ENCODE results near the gene CMC4.

Gene CMC4

DNA sequence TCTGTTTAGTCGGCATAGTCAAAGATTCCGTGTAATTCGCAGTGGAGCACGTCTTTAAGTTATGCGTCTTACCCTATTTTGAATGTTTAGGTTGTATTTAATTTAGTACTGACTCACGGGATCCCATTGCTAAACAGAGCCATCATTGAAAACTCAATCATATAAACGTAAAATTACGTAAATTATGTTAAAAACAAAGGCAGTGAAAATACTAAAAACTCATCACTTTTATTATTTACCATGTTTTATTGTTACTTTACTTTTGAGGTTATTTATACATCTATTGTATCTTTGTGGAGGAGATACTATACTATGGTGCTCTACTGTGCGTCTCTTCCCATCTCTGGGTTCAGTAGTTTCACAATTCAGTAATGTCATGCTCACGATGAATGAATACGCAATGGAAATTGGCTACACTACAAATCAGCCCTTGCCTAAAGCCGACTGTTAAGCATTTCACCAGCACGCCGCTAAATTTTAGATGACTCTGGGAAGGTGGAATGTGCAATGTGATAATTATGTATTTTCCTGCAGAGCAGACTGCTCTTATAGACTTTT, 43.3 kb downstream of the CMC4 start:
- 21 to 25% methylated on average over 8 to 11 of the region's 14 CpGs for WGBS, 2 experiments
- no peaks in the 10 kb centered on the region for H3K4me1 ChIP-seq (ENCODE audit: control insufficient read depth, insufficient read depth, low read length)
- H3K4me3 ChIP-seq (ENCODE audit: insufficient read depth, low read depth, low read length), result peak overlapping the region; percentile 66
- no peaks in the 10 kb centered on the region for H3K9me3 ChIP-seq (ENCODE audit: control insufficient read depth, low read length)
- no peaks in the 10 kb centered on the region for H3K27me3 ChIP-seq (ENCODE audit: control insufficient read depth, insufficient read depth, low read length, poor library complexity, severe bottlenecking)
- no peaks in the 10 kb centered on the region for H3K36me3 ChIP-seq (ENCODE audit: control insufficient read depth, insufficient read depth, low read length)
- H3K27ac ChIP-seq (ENCODE audit: insufficient read depth, low read depth, low read length, poor library complexity, severe bottlenecking), result peak overlapping the region; percentile 92

DNA sequence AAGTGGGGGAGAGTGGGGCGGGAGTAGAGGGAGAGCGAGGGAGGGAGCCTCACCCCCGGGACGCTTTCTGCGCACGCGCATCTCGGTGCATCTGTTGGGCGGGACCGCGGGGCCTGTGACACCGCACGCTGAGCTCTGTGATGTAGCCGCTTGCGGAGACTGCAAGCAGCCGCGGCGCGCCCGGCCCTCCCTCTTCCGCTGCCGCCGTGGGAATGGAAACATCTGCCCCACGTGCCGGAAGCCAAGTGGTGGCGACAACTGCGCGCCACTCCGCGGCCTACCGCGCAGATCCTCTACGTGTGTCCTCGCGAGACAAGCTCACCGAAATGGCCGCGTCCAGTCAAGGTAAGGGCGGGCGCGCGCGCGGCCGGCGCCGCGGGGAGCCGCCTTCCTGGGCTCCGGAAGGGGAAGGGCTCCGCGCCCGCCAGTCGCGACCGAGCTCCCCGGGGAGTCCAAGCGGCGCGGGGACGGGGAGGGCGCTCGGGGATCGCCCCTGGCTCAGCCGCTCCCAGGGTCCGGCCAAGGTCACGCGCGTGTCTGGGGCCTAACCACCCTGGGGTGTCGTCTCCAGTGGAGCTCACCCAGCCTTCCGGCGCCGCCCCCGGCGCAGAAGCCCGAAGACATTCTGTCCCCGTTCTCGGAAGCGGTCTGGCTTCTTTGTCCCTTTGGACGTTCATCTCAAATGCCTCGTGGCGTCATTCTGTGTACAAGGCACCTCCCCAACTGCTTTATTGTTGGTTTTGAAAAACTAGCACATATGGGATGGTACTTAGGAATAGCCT, 44.0 kb downstream of the CMC4 start, which contains the start of gene FUNDC2:
Gene FUNDC2 (plus strand): TSS at position 118 of the 782 bp plus-strand sequence. CDS start 95 bp downstream, at position 213.
- peak within 1 kb of the TSS; percentile 66 for H3K4me3 ChIP-seq (ENCODE audit: insufficient read depth, low read depth, low read length)
- 0% methylated on average over 81 to 82 of the region's 82 CpGs for WGBS, 2 experiments
- no peaks in the 10 kb centered on the region for H3K36me3 ChIP-seq (ENCODE audit: control insufficient read depth, insufficient read depth, low read length)
- H3K4me1 ChIP-seq (ENCODE audit: control insufficient read depth, insufficient read depth, low read length), result no peaks in the 10 kb centered on the region
- no peaks in the 10 kb centered on the region for H3K27me3 ChIP-seq (ENCODE audit: control insufficient read depth, insufficient read depth, low read length, poor library complexity, severe bottlenecking)
- H3K9me3 ChIP-seq (ENCODE audit: control insufficient read depth, low read length), result no peaks in the 10 kb centered on the region
- peak within 1 kb of the TSS; percentile 92 for H3K27ac ChIP-seq (ENCODE audit: insufficient read depth, low read depth, low read length, poor library complexity, severe bottlenecking)

DNA sequence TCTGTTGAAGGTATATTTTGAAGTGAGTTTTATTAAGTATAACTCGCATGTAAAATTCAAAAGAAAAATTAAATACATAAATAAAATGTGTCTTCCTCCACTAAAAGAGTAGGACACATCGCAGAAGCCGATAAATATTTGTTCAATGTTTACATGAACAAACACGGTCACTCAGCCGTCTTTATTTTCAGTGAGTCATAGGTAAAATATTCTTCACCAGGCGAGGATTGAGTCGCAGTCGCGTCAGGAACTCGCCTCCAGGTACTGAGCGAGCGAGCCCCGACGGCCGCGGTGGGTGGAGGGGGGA, 44.6 kb downstream of the CMC4 start:
- WGBS, 2 experiments, result 1% methylated on average over 15 of the region's 16 CpGs
- no peaks in the 10 kb centered on the region for H3K9me3 ChIP-seq (ENCODE audit: control insufficient read depth, low read length)
- H3K27ac ChIP-seq (ENCODE audit: insufficient read depth, low read depth, low read length, poor library complexity, severe bottlenecking), result peak overlapping the region; percentile 92
- H3K36me3 ChIP-seq (ENCODE audit: control insufficient read depth, insufficient read depth, low read length), result no peaks in the 10 kb centered on the region
- H3K4me1 ChIP-seq (ENCODE audit: control insufficient read depth, insufficient read depth, low read length), result no peaks in the 10 kb centered on the region
- no peaks in the 10 kb centered on the region for H3K27me3 ChIP-seq (ENCODE audit: control insufficient read depth, insufficient read depth, low read length, poor library complexity, severe bottlenecking)
- peak overlapping the region; percentile 66 for H3K4me3 ChIP-seq (ENCODE audit: insufficient read depth, low read depth, low read length)

DNA sequence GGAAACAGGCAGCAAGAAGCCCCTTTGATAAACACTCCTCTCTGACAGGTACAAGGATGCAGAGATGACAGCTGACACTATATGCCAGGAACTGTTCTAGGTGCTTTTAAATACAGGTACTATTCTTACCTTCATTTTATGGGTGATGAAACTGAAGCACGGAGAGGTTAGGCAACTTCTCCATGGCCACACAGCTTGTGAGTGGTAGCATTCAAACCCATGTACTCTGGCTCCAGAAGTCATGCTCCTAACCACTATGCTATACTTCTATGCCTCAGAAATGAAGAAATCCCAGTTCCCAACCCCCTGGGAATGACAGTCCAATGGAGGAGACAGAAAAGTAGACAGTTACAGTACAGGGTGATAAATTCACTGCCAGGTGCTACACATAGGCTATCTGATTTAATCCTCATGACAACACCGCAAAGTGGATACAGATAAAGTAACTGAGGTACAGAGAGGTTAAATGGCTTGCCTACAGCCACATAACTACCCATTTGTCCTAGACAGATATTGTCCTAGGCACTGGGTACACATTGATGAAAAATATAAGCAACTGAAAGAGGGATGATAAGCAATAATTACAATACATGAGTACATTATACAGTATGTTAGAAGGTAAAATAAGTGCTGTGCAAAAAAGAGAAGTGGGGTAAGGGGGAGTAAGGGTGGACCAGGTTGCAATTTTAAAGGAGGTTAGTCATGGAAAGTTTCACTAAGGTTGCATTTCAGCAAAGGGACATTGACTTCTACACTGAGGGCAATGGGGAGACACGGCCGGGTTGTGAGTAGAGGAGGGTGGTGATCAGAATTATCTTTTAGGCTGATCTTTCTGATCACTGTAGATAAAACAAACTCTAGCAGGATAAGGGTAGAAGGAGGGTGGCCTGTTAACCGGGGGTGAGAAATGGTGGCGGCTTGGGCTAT, 46.8 kb downstream of the CMC4 start:
- Histone ChIP-seq H3K4me1 (ENCODE audit: control insufficient read depth, insufficient read depth, low read length) (no peaks in the 10 kb centered on the region), H3K4me3 (ENCODE audit: insufficient read depth, low read depth, low read length) (no peak overlapping the region), H3K27me3 (ENCODE audit: control insufficient read depth, insufficient read depth, low read length, poor library complexity, severe bottlenecking) (no peaks in the 10 kb centered on the region), H3K9me3 (ENCODE audit: control insufficient read depth, low read length) (no peaks in the 10 kb centered on the region), H3K27ac (ENCODE audit: insufficient read depth, low read depth, low read length, poor library complexity, severe bottlenecking) (no peak overlapping the region), H3K36me3 (ENCODE audit: control insufficient read depth, insufficient read depth, low read length) (no peaks in the 10 kb centered on the region)
- WGBS, 2 experiments, result 89 to 91% methylated on average over 5 to 6 of the region's 6 CpGs

DNA sequence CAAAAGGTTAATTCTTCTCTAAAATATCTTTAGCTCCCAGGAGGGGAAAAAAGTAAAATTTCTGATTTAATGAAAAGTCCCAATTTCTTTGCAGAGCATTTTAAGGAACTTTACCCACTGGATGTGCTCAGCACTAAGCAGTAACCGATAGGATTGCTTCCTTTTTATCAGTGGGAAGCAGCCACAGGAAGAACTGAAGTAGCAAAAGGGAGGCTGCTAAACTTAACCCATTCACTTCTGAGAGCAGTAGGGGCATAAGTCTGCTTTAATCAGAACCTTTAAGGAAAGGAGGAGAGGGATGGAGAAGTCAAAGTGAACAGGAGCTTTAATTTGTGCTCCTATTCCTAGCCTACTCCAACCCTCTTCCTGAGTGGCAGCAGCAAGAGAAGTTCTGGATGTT, 48.4 kb downstream of the CMC4 start, which contains the start of gene F8:
Gene F8 (minus strand): TSS at position 139 of the 400 bp plus-strand sequence. CDS start 171 bp downstream, outside the sequence.
- Histone ChIP-seq H3K36me3 (ENCODE audit: control insufficient read depth, insufficient read depth, low read length) (no peaks in the 10 kb centered on the region), H3K4me3 (ENCODE audit: insufficient read depth, low read depth, low read length) (no peak within 1 kb of the TSS), H3K9me3 (ENCODE audit: control insufficient read depth, low read length) (no peaks in the 10 kb centered on the region), H3K4me1 (ENCODE audit: control insufficient read depth, insufficient read depth, low read length) (no peaks in the 10 kb centered on the region), H3K27me3 (ENCODE audit: control insufficient read depth, insufficient read depth, low read length, poor library complexity, severe bottlenecking) (no peaks in the 10 kb centered on the region), H3K27ac (ENCODE audit: insufficient read depth, low read depth, low read length, poor library complexity, severe bottlenecking) (no peak within 1 kb of the TSS)
- WGBS, 2 experiments, result 0 to 9% methylated on average over 1 of the region's 1 CpG

DNA sequence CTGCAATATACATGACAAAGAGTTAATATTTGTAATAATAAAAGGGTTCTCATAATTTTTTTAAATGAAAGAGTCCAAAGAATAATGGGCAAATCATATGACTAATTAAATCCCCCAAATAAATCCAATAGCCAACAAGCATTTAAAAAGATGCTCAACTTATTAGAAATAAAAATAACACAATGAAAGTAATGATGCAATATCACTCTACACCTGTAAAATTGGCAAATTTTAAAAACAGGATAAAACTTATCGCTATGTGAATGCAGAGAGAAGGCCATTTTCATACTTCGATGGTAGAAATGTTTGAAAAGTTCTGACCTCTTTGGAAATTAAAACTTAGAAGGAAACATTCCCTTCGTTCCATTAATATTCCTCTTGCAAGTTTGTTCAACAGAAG, 50.3 kb downstream of the CMC4 start:
- H3K27ac ChIP-seq (ENCODE audit: insufficient read depth, low read depth, low read length, poor library complexity, severe bottlenecking), result no peak overlapping the region
- H3K27me3 ChIP-seq (ENCODE audit: control insufficient read depth, insufficient read depth, low read length, poor library complexity, severe bottlenecking), result no peaks in the 10 kb centered on the region
- H3K9me3 ChIP-seq (ENCODE audit: control insufficient read depth, low read length), result no peaks in the 10 kb centered on the region
- H3K4me1 ChIP-seq (ENCODE audit: control insufficient read depth, insufficient read depth, low read length), result no peaks in the 10 kb centered on the region
- no peaks in the 10 kb centered on the region for H3K36me3 ChIP-seq (ENCODE audit: control insufficient read depth, insufficient read depth, low read length)
- H3K4me3 ChIP-seq (ENCODE audit: insufficient read depth, low read depth, low read length), result no peak overlapping the region
- 95 to 100% methylated on average over 2 to 3 of the region's 3 CpGs for whole genome bisulfite sequencing, 2 experiments

All from ectodermal cell (in vitro differentiated cells).